ENCODE results near the gene CFAP99. TPM values are rescaled to one million over a fixed set of nuclear protein-coding genes. Genes with fewer than 3 reads are reported as not detected.

Gene CFAP99
- total RNA-seq, result under 1 TPM; 0.12 to 0.19 TPM
- not detected for polyA plus RNA-seq

DNA sequence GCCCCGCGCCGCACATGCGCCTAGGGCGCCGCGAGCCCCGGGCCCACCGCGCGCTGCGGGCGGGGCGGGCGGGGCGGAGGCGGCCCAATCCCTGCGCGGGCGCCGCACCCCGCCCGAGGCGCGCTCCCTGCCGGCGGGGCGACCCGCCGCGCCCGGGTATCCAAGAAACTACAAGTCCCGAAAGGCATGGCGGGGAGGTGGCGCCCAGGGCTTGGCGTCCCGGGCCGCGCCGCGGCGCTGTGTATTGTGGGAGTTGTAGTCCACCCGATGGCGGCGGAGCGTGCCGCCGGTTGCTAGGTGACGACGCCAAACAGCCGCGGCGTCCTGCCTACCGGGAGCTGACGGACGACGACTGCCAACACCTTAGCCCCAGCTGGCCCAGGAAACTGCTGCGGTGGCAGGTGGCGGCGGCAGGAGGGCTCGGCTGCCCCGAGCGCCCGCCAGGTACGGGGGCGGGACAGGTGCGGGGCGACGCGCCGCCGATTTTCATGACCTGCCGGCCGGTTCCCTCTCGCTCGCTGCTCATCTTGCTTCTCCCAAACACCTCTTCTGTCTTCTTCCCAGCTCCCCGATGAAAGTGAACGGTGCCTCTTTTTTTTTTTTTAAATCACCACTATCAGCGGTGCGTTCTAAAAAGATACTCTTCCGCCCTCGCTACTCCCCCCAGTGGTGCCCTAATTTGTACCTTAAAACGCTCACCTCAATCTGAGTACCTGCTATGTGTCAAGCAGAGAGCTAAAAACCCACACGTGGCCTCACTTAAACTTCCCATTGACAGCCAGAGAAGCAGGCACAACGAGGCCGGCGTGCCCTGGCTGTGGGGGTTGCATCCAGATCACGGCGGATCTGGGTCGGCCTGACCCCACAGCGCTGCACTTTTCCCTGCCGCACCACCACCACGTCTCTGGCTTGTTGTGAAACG lies at the start of gene CFAP99:
Gene CFAP99 (plus strand): TSS at position 306 of the 922 bp plus-strand sequence.
- Histone ChIP-seq H3K36me3 (ENCODE audit: insufficient read depth, low read length) (no peaks in the 10 kb centered on the region), H3K27me3 (ENCODE audit: insufficient read depth, low read length) (no peaks in the 10 kb centered on the region), H3K4me3 (ENCODE audit: low read length in 2 of 2) (peak within 1 kb of the TSS; percentile 44 to 72), H3K27ac (ENCODE audit: low read depth, low read length) (peak within 1 kb of the TSS; percentile 78), H3K4me1 (ENCODE audit: insufficient read depth, low read length) (peaks cover 39% of the 10 kb centered on the region), H3K9me3 (ENCODE audit: control insufficient read depth in 1 of 2, low read length in 2 of 2) (no peaks in the 10 kb centered on the region)
- Mint-ChIP-seq H3K4me3 (peak within 1 kb of the TSS; percentile 89 to 95 (median 92)), H3K27me3 (no peaks in the 10 kb centered on the region), H3K9me3 (peaks cover 0 to 3% (median 0%) of the 10 kb centered on the region in 8 donors), H3K4me1 (peaks cover 29 to 48% (median 36%) of the 10 kb centered on the region in 4 donors), H3K36me3 (peaks cover 0 to 4% of the 10 kb centered on the region in 2 donors), H3K27ac (peak within 1 kb of the TSS; percentile 92 to 100 (median 98))
- ChIA-PET CTCF (ENCODE audit: partially characterized antibody) (interaction anchor here (0.8 to 1.7 kb wide), 17 partner anchors 9 to 198 kb away, joined by 3 to 17 read pairs (median 5); partner anchors contain the start of genes FAM193A, HAUS3, MXD4 and POLN), POLR2A (ENCODE audit: partially characterized antibody) (interaction anchor here (0.6 to 1.7 kb wide), 24 partner anchors 9 to 696 kb away, joined by 3 to 33 read pairs (median 4); partner anchors contain the start of genes FAM193A, HAUS3, MXD4 and POLN)
- intact Hi-C loops (cut with micrococcal nuclease), result loop anchor here (1.0 to 10.0 kb wide), 9 partner anchors 49 to 694 kb away; partner anchors contain the start of genes FAM193A, GRK4, HAUS3 and MXD4
- DNase-seq, result peak; percentile 96 to 99 (median 97)

- ChIA-PET POLR2A (ENCODE audit: partially characterized antibody) (no interaction called here), CTCF (ENCODE audit: partially characterized antibody) (no interaction called here)
- no peak for DNase-seq
- H3K27me3 ChIP-seq (ENCODE audit: insufficient read depth, low read length), result no peaks in the 10 kb centered on the region
- H3K4me3 Mint-ChIP-seq, result no peak overlapping the region
- H3K4me1 ChIP-seq (ENCODE audit: insufficient read depth, low read length), result no peaks in the 10 kb centered on the region
- peaks cover 0 to 4% (median 0%) of the 10 kb centered on the region in 8 donors for H3K9me3 Mint-ChIP-seq
- intact Hi-C loops (cut with micrococcal nuclease), result no loop called here
- peak overlapping the region in 1 of 7 donors; percentile 53 for H3K27ac Mint-ChIP-seq
- H3K4me3 ChIP-seq (ENCODE audit: low read length in 2 of 2), result no peak overlapping the region
- H3K36me3 Mint-ChIP-seq, result peaks cover 19 to 28% of the 10 kb centered on the region in 2 donors
- no peak overlapping the region for H3K27ac ChIP-seq (ENCODE audit: low read depth, low read length)
- H3K36me3 ChIP-seq (ENCODE audit: insufficient read depth, low read length), result peaks cover 9% of the 10 kb centered on the region
- no peaks in the 10 kb centered on the region for H3K9me3 ChIP-seq (ENCODE audit: control insufficient read depth in 1 of 2, low read length in 2 of 2)
- no peaks in the 10 kb centered on the region for H3K27me3 Mint-ChIP-seq
- H3K4me1 Mint-ChIP-seq, result peaks cover 1 to 13% (median 9%) of the 10 kb centered on the region in 4 donors
Observed at GRCh38 chr4:2370597-2371320, 48.0 kb upstream of the CFAP99 start.

DNA sequence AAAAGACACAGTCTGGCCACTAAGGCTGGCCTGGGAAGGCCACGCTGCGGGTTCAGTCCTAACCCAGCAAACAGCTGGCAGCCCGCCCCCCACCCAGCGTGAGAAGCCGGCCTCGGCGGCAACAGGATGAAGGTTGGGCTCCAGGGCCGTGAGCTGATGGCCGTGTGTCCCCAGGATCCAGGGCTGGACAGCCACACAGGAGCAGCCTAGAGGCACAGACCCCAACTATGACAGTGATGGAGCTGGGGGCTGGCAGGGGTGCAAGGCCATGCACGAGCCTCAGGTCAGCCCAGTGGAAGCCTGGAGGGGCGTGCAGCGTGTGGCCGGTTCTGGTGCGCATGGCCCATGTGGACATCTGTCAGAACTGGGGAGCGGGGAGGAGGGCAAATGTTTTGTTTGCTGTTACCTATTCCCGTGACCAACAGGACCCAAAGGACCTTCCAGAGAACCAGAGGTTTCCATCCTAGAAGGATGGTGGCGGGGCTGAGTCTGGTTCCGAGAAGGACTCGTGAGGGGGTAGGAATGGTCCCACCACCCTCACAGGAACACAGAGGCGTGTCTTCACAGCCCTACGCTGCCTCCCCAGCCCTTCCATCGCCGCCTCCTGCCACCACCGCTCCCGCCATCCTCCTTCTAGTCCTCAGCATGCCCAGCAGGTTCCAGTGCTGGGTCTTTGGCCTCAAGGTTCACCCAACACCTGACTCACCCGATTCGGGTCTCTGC lies 46.8 kb upstream of the CFAP99 start:
- Histone ChIP-seq H3K27me3 (ENCODE audit: insufficient read depth, low read length) (no peaks in the 10 kb centered on the region), H3K4me1 (ENCODE audit: insufficient read depth, low read length) (no peaks in the 10 kb centered on the region), H3K27ac (ENCODE audit: low read depth, low read length) (no peak overlapping the region), H3K4me3 (ENCODE audit: low read length in 2 of 2) (no peak overlapping the region), H3K9me3 (ENCODE audit: control insufficient read depth in 1 of 2, low read length in 2 of 2) (no peaks in the 10 kb centered on the region), H3K36me3 (ENCODE audit: insufficient read depth, low read length) (peaks cover 9% of the 10 kb centered on the region)
- Mint-ChIP-seq H3K9me3 (peaks cover 0 to 4% (median 0%) of the 10 kb centered on the region in 8 donors), H3K36me3 (peaks cover 19 to 28% of the 10 kb centered on the region in 2 donors), H3K4me1 (peaks cover under 1 to 13% (median 3%) of the 10 kb centered on the region in 4 donors), H3K27ac (peak overlapping the region in 2 of 7 donors; percentile 2 to 29), H3K4me3 (no peak overlapping the region), H3K27me3 (no peaks in the 10 kb centered on the region)
- intact Hi-C loops (cut with micrococcal nuclease), result no loop called here
- ChIA-PET CTCF (ENCODE audit: partially characterized antibody) (no interaction called here), POLR2A (ENCODE audit: partially characterized antibody) (no interaction called here)
- DNase-seq, result no peak

- no peak for DNase-seq
- Histone ChIP-seq H3K27ac (ENCODE audit: low read depth, low read length) (no peak overlapping the region), H3K4me3 (ENCODE audit: low read length in 2 of 2) (no peak overlapping the region), H3K27me3 (ENCODE audit: insufficient read depth, low read length) (no peaks in the 10 kb centered on the region), H3K4me1 (ENCODE audit: insufficient read depth, low read length) (no peaks in the 10 kb centered on the region), H3K36me3 (ENCODE audit: insufficient read depth, low read length) (peaks cover 9% of the 10 kb centered on the region), H3K9me3 (ENCODE audit: control insufficient read depth in 1 of 2, low read length in 2 of 2) (no peaks in the 10 kb centered on the region)
- POLR2A ChIA-PET (ENCODE audit: partially characterized antibody), result no interaction called here
- H3K27ac Mint-ChIP-seq, result peak overlapping the region in 1 of 7 donors; percentile 29
- CTCF ChIA-PET (ENCODE audit: partially characterized antibody), result no interaction called here
- H3K9me3 Mint-ChIP-seq, result peaks cover 0 to 4% (median 0%) of the 10 kb centered on the region in 8 donors
- H3K27me3 Mint-ChIP-seq, result no peaks in the 10 kb centered on the region
- intact Hi-C loops (cut with micrococcal nuclease), result no loop called here
- H3K4me3 Mint-ChIP-seq, result no peak overlapping the region
- H3K4me1 Mint-ChIP-seq, result peaks cover 0 to 13% (median 4%) of the 10 kb centered on the region in 4 donors
- peaks cover 20 to 28% of the 10 kb centered on the region in 2 donors for H3K36me3 Mint-ChIP-seq
Observed at GRCh38 chr4:2372488-2373030, 46.2 kb upstream of the CFAP99 start.

DNA sequence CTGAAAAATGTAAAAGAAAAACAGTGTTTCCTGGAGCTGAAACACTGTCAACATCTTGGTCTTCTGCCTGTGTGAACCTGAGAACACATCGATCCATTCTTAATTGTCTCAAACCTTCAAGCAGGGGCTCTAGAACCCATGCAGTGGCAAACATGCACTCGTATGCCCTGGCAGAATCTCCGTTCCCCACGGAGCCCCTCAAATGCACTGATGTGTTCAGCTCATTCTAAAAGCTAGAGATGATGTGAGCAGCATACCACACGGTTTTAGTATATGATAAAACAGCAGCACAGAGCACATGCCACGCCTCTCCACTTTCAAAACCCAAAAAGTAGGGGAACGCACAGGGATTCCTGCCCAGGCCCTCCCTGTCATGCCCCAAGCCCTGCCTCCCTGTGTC lies 45.2 kb upstream of the CFAP99 start:
- H3K27ac Mint-ChIP-seq, result peak overlapping the region in 2 of 7 donors; percentile 24 to 42

DNA sequence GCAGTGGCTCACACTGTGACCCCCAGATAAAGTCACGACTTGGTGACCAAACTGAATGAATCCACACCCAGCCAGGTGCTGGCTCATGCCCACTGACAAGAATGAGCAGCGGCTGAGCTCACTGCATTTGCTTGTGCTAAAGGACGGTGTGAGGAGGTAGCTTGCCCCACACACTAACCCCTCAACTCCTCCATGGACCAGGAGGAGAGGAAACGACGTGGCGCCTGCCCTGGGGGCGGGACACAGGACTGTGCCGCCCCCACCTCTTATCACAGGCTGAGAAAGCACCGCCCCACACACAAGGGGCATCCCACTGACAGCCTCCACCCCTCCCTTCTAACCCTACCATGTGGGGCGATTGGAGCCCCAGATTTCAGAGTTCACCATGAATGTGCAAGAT lies 43.3 kb upstream of the CFAP99 start:
- no peaks in the 10 kb centered on the region for H3K9me3 ChIP-seq (ENCODE audit: control insufficient read depth in 1 of 2, low read length in 2 of 2)
- intact Hi-C loops (cut with micrococcal nuclease), result no loop called here
- H3K4me3 ChIP-seq (ENCODE audit: low read length in 2 of 2), result no peak overlapping the region
- Mint-ChIP-seq H3K27me3 (no peaks in the 10 kb centered on the region), H3K4me1 (peaks cover 5 to 17% (median 12%) of the 10 kb centered on the region in 4 donors), H3K27ac (peak overlapping the region in 1 of 7 donors; percentile 12), H3K9me3 (no peaks in the 10 kb centered on the region), H3K36me3 (peaks cover 15 to 17% of the 10 kb centered on the region in 2 donors), H3K4me3 (no peak overlapping the region)
- H3K4me1 ChIP-seq (ENCODE audit: insufficient read depth, low read length), result no peaks in the 10 kb centered on the region
- CTCF ChIA-PET (ENCODE audit: partially characterized antibody), result no interaction called here
- H3K27me3 ChIP-seq (ENCODE audit: insufficient read depth, low read length), result no peaks in the 10 kb centered on the region
- POLR2A ChIA-PET (ENCODE audit: partially characterized antibody), result no interaction called here
- H3K36me3 ChIP-seq (ENCODE audit: insufficient read depth, low read length), result peaks cover 9% of the 10 kb centered on the region
- DNase-seq, result no peak
- no peak overlapping the region for H3K27ac ChIP-seq (ENCODE audit: low read depth, low read length)

More for the DNA sequence above, 45.2 kb upstream of the CFAP99 start:
- Histone ChIP-seq H3K9me3 (ENCODE audit: control insufficient read depth in 1 of 2, low read length in 2 of 2) (no peaks in the 10 kb centered on the region), H3K4me1 (ENCODE audit: insufficient read depth, low read length) (no peaks in the 10 kb centered on the region), H3K27me3 (ENCODE audit: insufficient read depth, low read length) (no peaks in the 10 kb centered on the region), H3K36me3 (ENCODE audit: insufficient read depth, low read length) (peaks cover 9% of the 10 kb centered on the region), H3K27ac (ENCODE audit: low read depth, low read length) (no peak overlapping the region), H3K4me3 (ENCODE audit: low read length in 2 of 2) (no peak overlapping the region)
- no peaks in the 10 kb centered on the region for H3K27me3 Mint-ChIP-seq
- ChIA-PET CTCF (ENCODE audit: partially characterized antibody) (no interaction called here), POLR2A (ENCODE audit: partially characterized antibody) (no interaction called here)
- intact Hi-C loops (cut with micrococcal nuclease), result no loop called here
- no peak for DNase-seq
- peaks cover 0 to under 1% (median 0%) of the 10 kb centered on the region in 8 donors for H3K9me3 Mint-ChIP-seq
- peaks cover 3 to 14% (median 9%) of the 10 kb centered on the region in 4 donors for H3K4me1 Mint-ChIP-seq
- peaks cover 22 to 28% of the 10 kb centered on the region in 2 donors for H3K36me3 Mint-ChIP-seq
- H3K4me3 Mint-ChIP-seq, result no peak overlapping the region

Data from CD4-positive, alpha-beta memory T cell (primary cell).